Mesendoderm (in vitro differentiated cells): ENCODE data around the gene CDK7.
A peak's percentile ranks its signal among the peaks of the same experiment; 100 is the strongest.
"Not testable (repeated sequence)": the region's sequence is repeated elsewhere in the genome, so short reads cannot be mapped to it uniquely, and the experiment has no call there.

Experiments used
- DNase-seq: peaks from one replicate; pipeline ENCODE4 v3.0.0; 2013
- H2AK5ac ChIP-seq: 2 replicates; pipeline ENCODE4 v1.6.1; 2013; ENCODE audit warnings: low read length, inconsistent platforms
- H2BK120ac ChIP-seq: 2 replicates; pipeline ENCODE4 v1.6.1; 2013; ENCODE audit warnings: low read depth, mild to moderate bottlenecking, low read length, moderate library complexity, mixed read lengths
- H2BK15ac ChIP-seq: replicated peaks from 2 replicates; pipeline ENCODE4 v1.6.1; 2013; ENCODE audit warnings: low read depth, mild to moderate bottlenecking, moderate library complexity
- H2BK5ac ChIP-seq: 2 replicates; pipeline ENCODE4 v1.6.1; 2013; ENCODE audit warnings: low read length, inconsistent platforms
- H3K18ac ChIP-seq: 2 replicates; pipeline ENCODE4 v1.6.1; 2013; ENCODE audit warnings: mild to moderate bottlenecking, low read length, mixed read lengths
- H3K23ac ChIP-seq: one replicate; pipeline ENCODE4 v1.6.1; 2013; ENCODE audit warnings: low read length
- H3K27ac ChIP-seq: 2 replicates; pipeline ENCODE4 v1.5.1; 2013; ENCODE audit warnings: low read depth, mild to moderate bottlenecking, inconsistent platforms, low read length, moderate library complexity
- H3K27me3 ChIP-seq: 2 replicates; pipeline ENCODE4 v1.6.1; 2013; ENCODE audit warnings: low read length, control low read depth, mild to moderate bottlenecking, inconsistent platforms; ENCODE audit not compliant: insufficient read depth, poor library complexity
- H3K36me3 ChIP-seq: 2 replicates; pipeline ENCODE4 v1.6.1; 2013; ENCODE audit warnings: low read length, inconsistent platforms; ENCODE audit not compliant: control insufficient read depth, insufficient read depth
- H3K4ac ChIP-seq: one replicate; pipeline ENCODE4 v1.6.1; 2013; ENCODE audit warnings: low read depth, mild to moderate bottlenecking, low read length, moderate library complexity
- H3K4me1 ChIP-seq: 2 replicates; pipeline ENCODE4 v1.6.1; 2013; ENCODE audit warnings: low read depth, low read length, inconsistent platforms; ENCODE audit not compliant: control insufficient read depth
- H3K4me2 ChIP-seq: 2 replicates; pipeline ENCODE4 v1.6.1; 2013; ENCODE audit warnings: low read length
- H3K4me3 ChIP-seq: 2 replicates; pipeline ENCODE4 v1.5.1; 2013; ENCODE audit warnings: mild to moderate bottlenecking, low read length
- H3K56ac ChIP-seq: one replicate; pipeline ENCODE4 v1.6.1; 2013; ENCODE audit warnings: low read length
- H3K79me1 ChIP-seq: 2 replicates; pipeline ENCODE4 v1.6.1; 2013; ENCODE audit warnings: low read length, inconsistent platforms
- H3K79me2 ChIP-seq: 2 replicates; pipeline ENCODE4 v1.6.1; 2013; ENCODE audit warnings: mild to moderate bottlenecking, low read length; ENCODE audit not compliant: control insufficient read depth, insufficient read depth
- H3K9ac ChIP-seq: 2 replicates; pipeline ENCODE4 v1.6.1; 2013; ENCODE audit warnings: low read length, inconsistent platforms
- H4K5ac ChIP-seq: one replicate; pipeline ENCODE4 v1.6.1; 2013; ENCODE audit warnings: low read length
- H4K8ac ChIP-seq: one replicate; pipeline ENCODE4 v1.6.1; 2013; ENCODE audit warnings: low read depth, mild to moderate bottlenecking, control low read depth, low read length, moderate library complexity
- WGBS: extraction: QIAGEN DNeasy Blood & Tissue Kit; methylation state at CpG from one replicate; pipeline ENCODE4 v1.1.7; 2013; ENCODE audit warnings: low lambda C conversion rate, missing lambda C conversion rate; ENCODE audit not compliant: insufficient coverage; ENCODE audit errors: extremely low coverage; 5-methylcytosine and 5-hydroxymethylcytosine counted together

Gene CDK7

GRCh38 chr5:69255940-69256339 lies 21.3 kb downstream of the CDK7 start:
- not testable (repeated sequence) for H3K56ac ChIP-seq, H2BK5ac ChIP-seq, H4K5ac ChIP-seq, H2BK120ac ChIP-seq, DNase-seq, H3K79me2 ChIP-seq, H3K4me2 ChIP-seq, H3K4me1 ChIP-seq, H3K36me3 ChIP-seq, H2AK5ac ChIP-seq, H3K4me3 ChIP-seq, H3K23ac ChIP-seq, H3K27me3 ChIP-seq, H2BK15ac ChIP-seq, H3K9ac ChIP-seq, H3K79me1 ChIP-seq, H4K8ac ChIP-seq, H3K4ac ChIP-seq, H3K18ac ChIP-seq, H3K27ac ChIP-seq
- WGBS: no CpG with 5 or more reads among the region's 4 CpGs

- H2AK5ac ChIP-seq: no peak overlapping the region
- H3K4ac ChIP-seq: no peak overlapping the region
- H3K23ac ChIP-seq: no peak overlapping the region
- H2BK15ac ChIP-seq: no peak overlapping the region
- no peaks in the 10 kb centered on the region for H3K4me1 ChIP-seq
- no peaks in the 10 kb centered on the region for H3K36me3 ChIP-seq
- H3K18ac ChIP-seq: no peak overlapping the region
- H3K56ac ChIP-seq: no peak overlapping the region
- H3K9ac ChIP-seq: no peak overlapping the region
- H4K8ac ChIP-seq: no peak overlapping the region
- H3K79me2 ChIP-seq: no peaks in the 10 kb centered on the region
- no peak overlapping the region for H3K27ac ChIP-seq
- no peaks in the 10 kb centered on the region for H3K79me1 ChIP-seq
- no peak overlapping the region for H3K4me3 ChIP-seq
- H4K5ac ChIP-seq: no peak overlapping the region
- H2BK5ac ChIP-seq: no peak overlapping the region
- H2BK120ac ChIP-seq: no peak overlapping the region
- WGBS: no CpG with 5 or more reads among the region's 1 CpG
- no peaks in the 10 kb centered on the region for H3K27me3 ChIP-seq
- no peak overlapping the region for H3K4me2 ChIP-seq
- DNase-seq: no peak
Measured at GRCh38 chr5:69257577-69257976, 22.9 kb downstream of the CDK7 start.

GRCh38 chr5:69261034-69261433 lies 26.3 kb downstream of the CDK7 start:
- Histone ChIP-seq H3K36me3 (no peaks in the 10 kb centered on the region), H2BK120ac (no peak overlapping the region), H4K5ac (no peak overlapping the region), H3K27me3 (no peaks in the 10 kb centered on the region), H3K4me3 (no peak overlapping the region), H3K27ac (no peak overlapping the region), H3K4me2 (no peak overlapping the region), H2BK15ac (no peak overlapping the region), H3K79me1 (no peaks in the 10 kb centered on the region), H3K4ac (no peak overlapping the region), H2AK5ac (no peak overlapping the region), H3K18ac (no peak overlapping the region), H3K9ac (no peak overlapping the region), H4K8ac (no peak overlapping the region), H3K56ac (no peak overlapping the region), H3K4me1 (no peaks in the 10 kb centered on the region), H3K23ac (no peak overlapping the region), H3K79me2 (no peaks in the 10 kb centered on the region), H2BK5ac (no peak overlapping the region)
- WGBS: no CpG with 5 or more reads among the region's 1 CpG
- no peak for DNase-seq

GRCh38 chr5:69265931-69266330 lies 31.2 kb downstream of the CDK7 start:
- Histone ChIP-seq H2BK15ac (no peak overlapping the region), H3K79me1 (no peaks in the 10 kb centered on the region), H3K4me2 (no peak overlapping the region), H3K23ac (no peak overlapping the region), H3K4ac (no peak overlapping the region), H3K9ac (no peak overlapping the region), H4K8ac (no peak overlapping the region), H3K56ac (no peak overlapping the region), H2AK5ac (no peak overlapping the region), H2BK5ac (no peak overlapping the region), H3K18ac (no peak overlapping the region), H3K36me3 (no peaks in the 10 kb centered on the region), H2BK120ac (no peak overlapping the region), H3K27me3 (no peaks in the 10 kb centered on the region), H3K79me2 (no peaks in the 10 kb centered on the region), H3K4me1 (no peaks in the 10 kb centered on the region), H3K4me3 (no peak overlapping the region), H3K27ac (no peak overlapping the region), H4K5ac (no peak overlapping the region)
- peak; percentile 87 for DNase-seq
- no CpG with 5 or more reads among the region's 11 CpGs for WGBS

- H3K9ac ChIP-seq: no peak overlapping the region
- no peak overlapping the region for H3K4ac ChIP-seq
- no peak overlapping the region for H3K4me3 ChIP-seq
- no peak overlapping the region for H4K5ac ChIP-seq
- no peak overlapping the region for H2BK120ac ChIP-seq
- H3K4me2 ChIP-seq: no peak overlapping the region
- WGBS: no CpG with 5 or more reads among the region's 5 CpGs
- DNase-seq: no peak
- H2BK5ac ChIP-seq: no peak overlapping the region
- H4K8ac ChIP-seq: no peak overlapping the region
- H3K4me1 ChIP-seq: no peaks in the 10 kb centered on the region
- no peaks in the 10 kb centered on the region for H3K79me2 ChIP-seq
- H3K23ac ChIP-seq: no peak overlapping the region
- H3K27ac ChIP-seq: no peak overlapping the region
- H2BK15ac ChIP-seq: no peak overlapping the region
- H3K36me3 ChIP-seq: no peaks in the 10 kb centered on the region
- no peaks in the 10 kb centered on the region for H3K27me3 ChIP-seq
- H3K79me1 ChIP-seq: no peaks in the 10 kb centered on the region
- no peak overlapping the region for H3K18ac ChIP-seq
- no peak overlapping the region for H2AK5ac ChIP-seq
- H3K56ac ChIP-seq: no peak overlapping the region
Measured at GRCh38 chr5:69268899-69269298, 34.2 kb downstream of the CDK7 start.

GRCh38 chr5:69270840-69271239 lies 36.2 kb downstream of the CDK7 start:
- H2BK5ac ChIP-seq: no peak overlapping the region
- H2AK5ac ChIP-seq: no peak overlapping the region
- WGBS: no CpG with 5 or more reads among the region's 1 CpG
- no peaks in the 10 kb centered on the region for H3K36me3 ChIP-seq
- H3K79me2 ChIP-seq: no peaks in the 10 kb centered on the region
- no peak overlapping the region for H3K18ac ChIP-seq
- H3K4me3 ChIP-seq: no peak overlapping the region
- H3K4me1 ChIP-seq: no peaks in the 10 kb centered on the region
- no peak overlapping the region for H3K4me2 ChIP-seq
- no peak overlapping the region for H3K9ac ChIP-seq
- H3K23ac ChIP-seq: no peak overlapping the region
- no peak overlapping the region for H4K8ac ChIP-seq
- H2BK120ac ChIP-seq: no peak overlapping the region
- no peaks in the 10 kb centered on the region for H3K27me3 ChIP-seq
- H3K27ac ChIP-seq: no peak overlapping the region
- no peak overlapping the region for H3K56ac ChIP-seq
- DNase-seq: no peak
- no peaks in the 10 kb centered on the region for H3K79me1 ChIP-seq
- no peak overlapping the region for H2BK15ac ChIP-seq
- H4K5ac ChIP-seq: no peak overlapping the region
- H3K4ac ChIP-seq: no peak overlapping the region
